ENCODE measurements around the gene DNAJB6.

The DNAJB6 gene

DNA sequence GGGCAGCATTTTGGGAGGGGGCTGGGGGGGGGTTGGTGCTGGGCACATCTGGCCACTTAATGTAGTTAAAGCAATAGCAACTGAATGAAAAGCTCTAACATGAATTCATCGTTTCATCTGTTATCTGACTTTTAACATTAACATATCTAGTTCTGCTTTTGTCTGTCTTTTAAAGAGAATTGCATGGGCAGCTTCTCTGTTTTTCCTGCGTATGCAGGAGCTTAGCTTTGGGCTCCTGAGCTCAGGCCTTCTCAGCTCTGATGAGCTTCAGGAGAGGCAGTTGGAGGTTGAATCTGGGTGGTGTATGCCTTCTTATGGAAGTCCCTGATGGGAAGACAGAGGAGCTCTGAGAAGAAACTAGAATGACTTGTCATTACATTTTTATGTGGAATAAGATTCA lies 58.4 kb downstream of the DNAJB6 start:
- DNase-seq (ENCODE audit: low read depth, low spot score) = no peak

DNA sequence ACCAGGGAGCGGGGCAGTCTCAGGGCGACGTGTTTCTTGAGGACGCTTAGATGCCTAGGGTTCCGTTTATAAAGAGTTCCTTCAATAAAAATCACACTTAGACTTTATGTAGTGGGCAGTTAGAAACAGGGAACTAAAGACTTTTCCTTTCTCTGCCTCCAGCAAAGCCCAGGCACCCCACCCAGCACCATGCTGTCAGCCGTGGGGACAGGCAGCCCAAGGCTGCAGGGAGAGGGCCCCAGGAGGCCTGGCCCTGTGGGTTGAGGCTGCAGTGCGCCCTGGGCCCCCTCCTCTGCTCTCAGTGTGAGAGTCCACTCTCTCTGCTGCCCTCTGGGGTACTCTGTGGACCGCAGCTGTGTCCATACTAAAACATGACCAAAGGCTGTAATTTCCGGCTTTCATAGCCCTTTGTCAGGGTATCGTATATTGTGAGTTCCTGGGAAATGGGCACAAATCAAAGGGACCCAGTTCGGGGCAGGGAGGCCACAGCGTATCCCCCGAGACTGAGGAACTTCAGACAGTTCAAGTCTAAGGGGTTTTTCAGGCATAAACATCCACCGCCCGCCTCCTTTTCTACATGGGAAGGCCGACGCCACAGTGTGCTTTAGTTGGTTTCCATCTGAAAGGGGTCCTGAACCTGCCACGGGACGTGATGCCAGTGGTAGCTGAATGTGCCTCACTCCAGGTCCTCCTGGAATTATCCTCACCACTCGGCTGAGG lies 59.7 kb downstream of the DNAJB6 start:
- no peak for DNase-seq (ENCODE audit: low read depth, low spot score)

DNA sequence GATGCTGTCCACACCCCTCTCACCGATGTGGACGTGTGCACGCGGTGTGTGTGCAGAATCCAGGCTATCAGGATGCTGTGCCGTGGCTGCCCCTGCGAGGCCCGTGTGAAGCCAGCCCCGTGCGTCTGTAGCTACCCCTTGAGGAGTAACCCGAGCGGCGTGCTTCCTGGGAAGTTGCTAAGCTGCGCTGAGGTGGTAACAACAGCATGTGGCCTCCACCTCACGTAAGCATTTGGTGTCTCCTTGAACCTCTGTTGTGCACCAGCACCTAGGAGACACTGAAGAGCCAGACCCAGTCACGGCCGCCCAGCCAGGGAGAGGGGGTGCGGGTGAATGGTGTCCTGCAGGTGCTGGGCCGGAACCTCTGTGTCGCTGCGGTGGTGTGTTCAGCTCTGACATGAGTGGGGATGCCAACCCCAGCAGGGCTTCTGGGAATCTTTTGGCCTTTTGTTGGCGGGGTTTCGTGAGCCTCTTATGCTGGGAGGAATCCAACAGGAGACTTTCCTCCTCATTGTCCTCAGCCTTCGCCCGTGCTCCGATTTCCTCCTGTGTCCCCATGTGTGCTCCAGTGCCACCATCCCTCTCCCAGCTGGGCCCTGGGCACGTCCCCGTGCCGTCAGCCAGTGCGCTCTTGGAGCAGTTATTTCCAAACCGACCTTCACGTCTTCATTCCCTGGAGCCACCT lies 60.4 kb downstream of the DNAJB6 start:
- DNase-seq (ENCODE audit: low read depth, low spot score) = no peak

DNA sequence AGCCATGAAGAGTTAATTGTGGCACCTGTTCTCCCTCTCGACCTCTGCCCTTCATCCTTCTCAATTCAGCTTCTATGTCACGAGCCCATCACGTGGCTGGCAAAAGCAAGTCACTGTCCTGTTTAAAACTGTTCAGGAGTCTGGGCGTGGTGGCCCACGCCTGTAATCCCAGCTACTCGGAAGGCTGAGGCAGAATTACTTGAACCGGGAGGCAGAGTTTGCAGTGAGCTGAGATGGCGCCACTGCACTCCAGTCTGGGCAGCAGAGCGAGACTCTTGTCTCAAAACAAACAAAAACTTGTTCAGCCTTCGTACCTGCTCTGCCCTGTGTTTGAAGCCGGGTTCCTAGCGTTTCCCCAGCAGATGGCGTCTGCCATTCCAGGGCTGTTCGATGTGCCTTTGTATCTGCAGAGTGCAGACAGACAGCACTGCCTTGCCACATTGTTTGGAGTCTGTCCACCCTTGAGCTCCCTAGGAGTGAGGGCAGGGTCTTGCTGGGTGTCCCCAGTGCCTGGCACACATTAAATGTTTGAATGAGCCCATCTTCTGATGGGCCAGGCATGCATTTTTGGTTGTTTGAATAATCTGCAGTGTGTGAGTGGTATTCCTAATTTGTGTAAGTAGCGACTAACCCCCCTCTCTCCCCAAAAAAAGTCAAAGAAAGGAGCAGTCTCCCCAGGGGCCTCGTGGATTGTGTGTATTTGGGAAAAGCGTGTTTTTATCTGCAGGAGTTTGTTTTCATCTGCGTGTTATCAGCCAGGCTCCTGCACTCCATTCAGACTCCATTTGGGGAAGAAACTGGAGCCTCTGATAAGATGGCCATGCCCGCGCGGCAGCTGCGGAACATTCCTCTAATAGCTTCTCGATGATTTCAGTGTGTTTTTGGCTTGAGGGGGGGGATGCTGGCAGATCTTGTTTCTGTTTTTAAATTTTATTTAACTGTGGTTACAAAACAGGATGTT lies 61.2 kb downstream of the DNAJB6 start:
- no peak for DNase-seq (ENCODE audit: low read depth, low spot score)

DNA sequence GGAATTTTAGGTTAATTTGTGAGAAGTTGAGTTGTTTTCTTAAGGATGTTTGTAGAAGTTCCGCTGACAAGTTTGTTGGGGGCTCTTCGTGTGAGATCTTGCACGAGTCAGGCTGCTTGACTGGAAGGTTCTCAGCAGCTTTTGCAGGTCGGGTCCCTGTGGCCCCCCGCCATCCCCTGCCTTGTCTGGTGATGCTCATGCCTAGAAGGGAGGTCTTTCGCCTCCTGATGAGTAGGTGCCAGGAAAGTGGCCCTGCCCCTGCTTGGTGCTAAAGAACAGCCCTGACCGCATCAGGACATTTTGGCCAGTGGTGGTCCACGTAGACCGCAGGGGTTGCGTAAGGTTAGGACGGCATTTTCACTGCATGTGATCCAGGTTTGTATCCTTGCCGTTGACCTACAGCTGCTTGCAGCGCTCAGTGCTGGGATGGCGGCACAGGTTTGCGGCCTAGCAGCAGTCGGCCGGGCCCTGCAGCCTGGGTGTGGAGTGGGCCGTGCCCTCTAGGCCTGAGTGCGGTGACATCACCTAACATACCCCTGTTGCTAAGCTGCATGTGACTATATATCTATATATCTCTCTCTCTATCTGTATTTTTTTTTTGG lies 62.4 kb downstream of the DNAJB6 start:
- no peak for DNase-seq (ENCODE audit: low read depth, low spot score)

DNA sequence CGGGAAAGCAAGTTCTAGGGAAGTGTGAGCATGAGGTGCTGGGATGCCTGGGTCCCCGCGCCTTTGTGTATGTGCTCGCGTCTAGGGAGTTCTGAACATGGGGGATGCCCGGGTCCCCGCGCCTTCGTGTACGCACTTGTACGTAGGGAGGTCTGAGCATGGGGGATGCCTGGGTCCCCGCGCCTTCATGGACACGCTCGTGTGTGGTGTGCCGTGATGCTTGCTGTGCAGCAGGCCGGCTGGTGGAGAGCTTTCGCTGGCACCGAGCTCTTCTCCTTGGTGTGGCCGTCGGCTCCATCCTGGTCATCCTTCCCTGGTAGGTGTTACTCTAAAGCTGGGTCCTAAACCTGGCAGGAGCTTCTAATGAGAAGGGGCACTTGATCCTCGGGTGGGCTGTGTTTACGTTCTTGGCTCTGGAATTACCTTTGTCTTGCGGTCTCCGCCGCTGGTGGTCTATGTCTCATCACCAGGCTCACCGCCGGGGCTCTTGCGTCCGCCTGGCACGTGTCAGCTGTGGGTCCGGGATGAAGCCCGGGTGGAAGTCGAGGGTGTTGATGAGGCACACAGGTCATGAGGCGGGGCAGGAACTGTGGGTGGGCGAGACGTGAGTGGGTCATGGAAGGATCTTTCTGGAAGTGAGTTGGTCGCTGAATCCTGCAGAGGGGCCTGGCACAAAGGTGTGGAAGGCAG lies 63.5 kb downstream of the DNAJB6 start:
- no peak for DNase-seq (ENCODE audit: low read depth, low spot score)

DNA sequence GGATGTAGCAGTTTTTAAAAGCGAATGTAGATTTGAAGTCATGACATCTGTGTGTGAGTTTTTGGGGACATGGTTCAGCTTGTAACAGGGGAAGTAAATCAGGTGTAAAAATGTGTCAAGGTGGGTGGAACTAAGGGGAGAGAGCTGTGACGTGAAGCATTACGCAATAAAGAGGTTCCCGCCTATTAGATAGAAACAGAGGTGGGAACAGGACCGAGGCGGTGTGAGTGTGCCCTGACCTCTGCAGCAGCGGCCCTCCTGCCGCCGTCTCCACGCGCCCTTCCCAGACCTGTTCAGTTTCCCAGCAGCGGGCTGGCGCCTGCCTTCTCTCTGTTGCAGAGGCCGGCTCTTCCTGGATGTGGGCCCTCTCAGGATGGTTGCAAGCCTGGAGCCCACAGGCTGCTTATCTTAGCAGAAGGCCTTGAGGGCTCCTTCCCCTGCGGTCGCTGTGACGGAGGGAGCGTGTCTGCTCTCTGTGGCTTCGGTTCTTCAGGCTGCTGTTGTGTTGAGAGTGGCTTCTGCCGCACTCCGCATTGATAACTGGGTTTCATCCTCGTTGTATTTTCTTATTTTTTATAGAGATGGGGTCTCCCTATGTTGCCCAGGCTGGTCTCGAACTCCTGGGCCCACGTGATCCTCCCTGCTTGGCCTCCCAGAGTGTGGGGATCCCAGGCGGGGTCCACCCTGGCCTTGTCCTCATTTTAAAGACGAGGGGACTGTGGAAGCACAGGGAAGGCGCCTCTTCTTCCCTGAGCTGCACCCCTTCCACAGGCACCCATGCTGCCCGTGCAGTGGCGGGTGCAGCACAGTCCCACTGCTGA lies 65.0 kb downstream of the DNAJB6 start:
- no peak for DNase-seq (ENCODE audit: low read depth, low spot score)

DNA sequence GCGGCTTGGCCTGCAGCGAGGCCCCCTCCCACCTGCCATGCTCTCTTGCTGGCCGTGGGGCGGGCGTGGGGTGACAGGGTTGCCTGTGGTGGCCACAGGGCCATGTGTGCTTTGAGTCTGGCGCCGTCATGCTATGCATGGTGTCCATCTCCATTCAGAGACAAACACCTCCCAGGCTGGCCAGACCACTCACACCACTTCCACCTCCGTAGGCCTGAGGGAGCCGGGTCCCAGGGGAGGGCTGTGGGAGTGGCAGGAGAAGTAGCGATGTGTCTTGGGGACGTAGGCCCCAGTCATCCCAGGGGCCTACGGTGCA lies 65.5 kb downstream of the DNAJB6 start:
- no peak for DNase-seq (ENCODE audit: low read depth, low spot score)

DNA sequence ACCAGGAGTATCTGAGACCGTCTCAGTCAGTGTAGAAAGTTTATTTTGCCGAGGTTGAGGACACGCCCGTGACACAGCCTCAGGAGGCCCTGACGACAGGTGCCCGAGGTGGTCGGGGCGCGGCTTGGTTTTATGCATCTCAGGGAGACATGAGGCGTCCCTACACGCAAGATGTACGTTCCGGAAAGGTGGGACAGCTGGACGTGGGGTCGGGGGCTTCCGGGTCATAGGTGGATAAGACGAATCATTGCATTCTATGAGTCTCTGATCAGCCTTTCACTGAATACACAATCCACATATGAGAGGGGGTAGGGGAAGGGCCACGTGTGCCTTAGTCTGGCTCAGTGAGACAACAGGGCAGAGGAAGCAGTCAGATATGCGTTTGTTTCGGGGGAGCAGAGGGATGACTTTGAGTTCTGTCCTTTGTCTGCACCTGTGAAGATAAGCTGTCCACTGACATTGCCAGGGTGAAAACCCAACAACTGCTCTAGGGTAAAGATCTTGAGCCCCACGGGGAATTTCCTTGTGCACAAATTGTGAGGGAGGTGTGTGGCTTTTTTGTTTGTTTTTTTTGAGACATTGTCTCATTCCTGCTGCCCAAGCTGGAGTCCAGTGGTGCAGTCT lies 66.2 kb downstream of the DNAJB6 start:
- DNase-seq (ENCODE audit: low read depth, low spot score) = no peak

DNA sequence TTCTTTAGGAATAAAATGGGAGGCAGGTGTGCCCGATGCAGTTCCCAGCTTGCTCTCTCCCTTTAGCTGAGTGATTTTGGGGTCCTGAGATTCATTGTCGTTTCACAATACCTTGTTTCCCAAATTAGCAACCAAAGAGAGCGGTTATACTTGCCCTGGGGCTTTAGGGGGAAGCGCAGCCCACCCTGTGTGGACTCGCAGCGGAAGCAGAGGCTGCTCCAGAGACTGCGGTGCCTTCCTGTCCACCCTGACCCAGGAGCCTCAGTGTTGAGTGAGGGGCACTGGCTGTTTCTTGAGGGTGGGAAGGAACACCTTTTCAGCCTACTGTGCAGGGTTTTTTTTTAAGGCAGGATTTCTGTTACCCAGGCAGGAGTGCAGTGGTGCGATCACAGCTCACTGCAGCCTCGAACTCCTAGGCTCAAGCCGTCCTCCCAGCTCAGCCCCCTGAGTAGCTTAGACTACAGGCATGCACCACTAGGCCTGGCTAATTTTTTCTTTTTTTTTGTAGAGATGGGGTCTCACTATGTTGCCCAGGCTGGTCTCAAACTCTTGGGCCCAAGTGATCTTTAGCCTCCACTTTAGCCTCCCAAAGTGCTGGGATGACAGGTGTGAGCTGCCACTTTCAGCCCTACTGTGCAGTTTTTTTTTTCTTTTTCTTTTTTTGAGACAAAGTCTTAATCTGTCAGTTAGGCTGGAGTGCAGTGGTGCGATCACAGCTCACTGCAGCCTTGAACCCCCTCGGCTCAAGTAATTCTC lies 67.0 kb downstream of the DNAJB6 start:
- DNase-seq (ENCODE audit: low read depth, low spot score) = no peak

DNA sequence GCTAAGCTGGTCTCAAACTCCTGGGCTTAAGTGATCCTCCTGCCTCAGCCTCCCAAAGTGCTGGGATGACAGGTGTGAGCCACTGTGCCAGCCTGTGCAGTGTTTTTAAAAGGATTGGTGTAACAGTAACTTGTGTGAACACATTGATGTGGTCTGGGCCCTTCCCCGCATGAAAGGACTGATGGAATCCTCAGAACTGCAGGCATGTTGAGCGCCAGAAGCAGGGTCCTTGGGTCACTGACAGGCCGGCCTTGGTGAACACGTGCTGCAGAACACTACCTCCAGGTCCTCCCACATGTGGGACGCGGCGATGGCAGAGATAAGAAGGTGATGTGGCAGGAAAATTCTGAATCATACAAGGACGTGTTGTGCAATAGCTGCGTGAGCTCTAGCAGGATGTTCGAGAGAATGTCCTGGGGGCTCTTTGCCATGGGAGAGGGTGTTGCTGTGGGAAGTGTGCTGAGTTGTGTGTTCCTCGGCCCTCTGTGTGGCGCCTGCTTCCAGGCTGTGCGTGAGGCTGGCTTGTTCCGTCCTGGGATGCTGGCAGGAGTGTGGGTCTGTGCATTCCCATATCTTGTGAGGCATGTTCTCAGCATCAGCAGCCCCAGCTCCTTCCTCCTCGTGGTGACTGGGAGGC lies 68.2 kb downstream of the DNAJB6 start:
- DNase-seq (ENCODE audit: low read depth, low spot score) = no peak

DNA sequence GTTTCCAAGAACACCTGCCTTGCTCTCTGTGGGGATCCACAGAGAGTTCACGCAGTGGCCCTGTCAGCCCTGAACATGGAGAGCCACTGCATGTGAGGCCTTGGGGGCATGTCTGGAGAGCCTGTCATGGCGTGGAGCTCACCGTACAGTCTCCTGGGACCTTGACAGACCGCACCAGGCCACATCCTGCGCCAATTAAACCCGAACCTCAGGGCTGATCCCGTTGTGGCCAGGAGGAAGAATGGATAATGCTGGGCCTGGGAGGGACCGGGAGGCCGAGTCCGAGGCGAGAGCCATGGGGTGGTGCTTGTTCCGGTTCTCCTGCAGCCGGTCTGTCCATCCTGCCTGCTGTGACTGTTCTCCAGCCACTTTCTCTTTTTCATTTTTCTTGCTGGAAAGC lies 68.7 kb downstream of the DNAJB6 start:
- no peak for DNase-seq (ENCODE audit: low read depth, low spot score)

DNA sequence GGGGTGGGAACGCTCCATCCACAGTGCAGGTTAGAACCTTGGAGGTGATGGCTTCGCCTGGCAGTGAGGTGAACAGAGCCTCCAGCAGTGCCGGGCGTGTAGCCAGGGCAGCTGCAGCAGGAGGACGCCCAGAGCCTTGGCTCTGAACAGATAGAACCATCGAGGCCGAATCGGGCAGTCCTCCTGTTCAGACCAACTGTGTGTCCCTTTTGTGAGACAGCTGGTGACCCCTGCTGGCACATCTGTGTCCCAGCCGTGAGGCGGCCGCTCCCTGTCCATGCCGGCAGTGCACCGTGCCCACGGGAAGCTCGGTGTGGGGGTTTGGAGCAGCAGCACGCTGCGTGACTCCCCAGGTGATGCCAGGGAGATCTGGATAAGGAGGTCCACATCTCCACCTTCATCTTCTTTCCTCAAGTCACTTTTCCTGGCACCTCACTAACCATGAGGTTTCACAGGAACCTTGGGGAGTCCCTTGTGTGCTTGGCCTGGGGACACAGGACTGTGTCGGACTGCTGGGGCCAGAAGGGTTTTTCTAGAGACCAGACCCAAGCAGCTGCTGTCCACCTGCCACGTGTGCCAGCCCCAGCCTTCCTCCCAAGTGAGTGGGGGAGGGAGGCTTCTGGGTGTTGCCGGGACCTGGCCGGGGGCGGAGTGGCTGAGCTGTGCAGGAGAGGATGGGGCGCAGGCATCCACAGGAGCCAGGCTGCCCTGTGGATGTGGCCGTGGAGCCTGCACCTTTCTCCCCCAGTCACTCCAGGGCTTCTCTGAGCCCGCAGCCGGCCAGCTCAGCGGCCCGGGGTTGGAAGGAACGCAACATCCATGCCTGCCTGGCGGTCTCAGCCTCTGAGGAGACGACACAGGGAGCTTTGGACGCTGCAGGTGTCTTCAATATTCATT lies 69.4 kb downstream of the DNAJB6 start:
- no peak for DNase-seq (ENCODE audit: low read depth, low spot score)

DNA sequence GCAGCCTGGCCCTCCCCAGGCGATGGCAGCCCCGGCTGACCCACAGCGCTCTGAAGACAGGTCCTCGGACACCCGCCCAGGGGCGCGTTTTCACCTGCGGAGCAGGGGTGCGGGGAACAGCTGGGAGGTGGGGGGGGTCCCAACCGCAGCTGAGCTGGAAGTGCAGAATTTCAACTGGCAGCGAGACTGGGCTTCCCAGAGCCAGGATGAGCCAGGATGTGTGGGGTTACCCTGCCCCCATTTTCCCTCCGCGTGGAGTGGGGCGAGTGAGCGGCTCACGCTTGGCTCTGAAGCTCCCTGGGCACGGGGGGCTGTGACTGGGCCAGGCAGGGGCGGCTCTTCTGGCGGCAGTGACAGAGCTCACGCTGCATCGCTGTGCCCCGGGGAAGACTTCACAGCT lies 70.2 kb downstream of the DNAJB6 start:
- no peak for DNase-seq (ENCODE audit: low read depth, low spot score)

DNA sequence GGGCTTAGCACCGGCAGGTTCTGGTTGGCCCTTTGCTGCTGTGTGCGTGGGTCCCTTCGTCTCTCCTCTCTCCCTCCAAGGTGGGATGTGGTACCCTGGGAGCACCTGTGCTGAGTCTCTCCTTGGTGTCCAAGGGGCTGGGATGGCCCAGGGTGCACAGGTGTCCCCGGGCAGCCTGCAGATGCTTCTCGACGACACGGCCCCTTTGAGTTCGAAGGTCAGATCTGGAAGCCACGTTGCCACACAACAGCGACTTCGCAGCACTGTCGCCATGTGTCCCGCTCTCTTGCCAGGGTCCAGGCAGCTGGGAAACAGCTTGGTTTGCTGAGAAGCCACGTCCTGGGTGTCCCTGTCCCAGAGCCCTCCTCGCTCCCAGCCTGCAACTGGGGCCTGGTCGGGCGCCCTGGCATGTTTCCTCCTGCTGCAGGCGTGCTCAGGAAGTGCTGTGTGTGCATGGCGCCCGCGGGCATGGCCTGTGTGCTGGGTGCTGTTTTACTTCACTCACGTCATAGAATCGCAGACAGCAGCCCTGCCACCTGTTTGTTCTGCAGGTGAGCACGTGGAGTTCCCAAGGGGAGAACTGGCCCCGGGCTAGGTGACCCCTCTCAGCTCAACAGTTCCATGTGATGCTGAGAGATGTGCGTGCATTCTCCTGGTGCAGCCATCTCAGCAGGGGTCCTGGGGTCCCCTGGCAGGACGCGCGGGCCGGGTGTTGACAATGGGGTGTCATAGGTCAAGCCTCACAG lies 70.9 kb downstream of the DNAJB6 start:
- DNase-seq (ENCODE audit: low read depth, low spot score) = no peak

DNA sequence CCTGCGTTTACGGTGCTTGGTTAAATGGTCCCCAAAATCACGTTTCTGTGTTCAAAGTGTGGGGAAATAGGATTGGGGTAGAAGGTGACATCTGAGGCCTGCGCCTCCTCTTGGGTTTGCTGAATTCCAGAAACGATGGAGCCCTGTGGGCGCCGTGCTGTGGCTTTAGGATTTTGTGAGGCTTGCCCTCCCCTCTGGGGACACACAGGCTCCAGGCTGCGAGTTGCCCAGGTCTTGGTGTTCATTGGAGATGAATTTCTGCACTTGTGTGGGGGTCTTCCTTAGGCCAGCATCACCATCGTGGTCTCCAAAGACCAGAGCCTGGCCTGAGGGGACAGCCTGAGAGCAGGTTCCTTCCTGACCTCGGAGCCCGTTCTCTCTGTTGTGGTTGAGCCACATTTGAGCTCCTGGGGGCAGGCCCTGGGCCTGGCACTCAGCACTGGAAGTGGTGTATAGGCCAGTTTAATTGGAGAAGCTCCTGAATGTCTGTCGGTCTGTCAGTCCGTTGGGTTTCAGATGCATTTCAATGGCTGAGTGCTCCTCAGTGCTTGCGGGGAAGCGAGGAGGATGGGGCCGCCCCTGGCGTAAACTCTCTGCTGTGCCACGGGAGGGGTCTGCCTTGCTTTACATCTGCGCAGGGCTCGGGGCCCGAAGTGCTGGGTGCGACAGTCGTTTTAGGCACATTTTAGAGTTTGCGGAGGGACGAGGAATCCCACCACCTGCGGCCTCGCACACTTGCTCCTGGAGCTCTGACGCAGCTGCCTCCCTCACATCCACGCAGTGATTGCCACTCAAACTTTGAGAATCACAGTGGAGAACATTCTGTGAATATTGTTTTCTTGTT lies 71.7 kb downstream of the DNAJB6 start:
- DNase-seq (ENCODE audit: low read depth, low spot score) = no peak

Measured in iPS DF 19.7 (cell line).